ENCODE results near the gene ADARB2. TPM values are rescaled to one million over a fixed set of nuclear protein-coding genes. Genes with fewer than 3 reads are reported as not detected.

ADARB2 gene
- total and polyA plus RNA-seq, 10 of the 15 experiments (the other 5 are each of a cell fraction or from before 2014, with no cell fraction given) = 0.02 to 4.1 (median 0.76) TPM

DNA sequence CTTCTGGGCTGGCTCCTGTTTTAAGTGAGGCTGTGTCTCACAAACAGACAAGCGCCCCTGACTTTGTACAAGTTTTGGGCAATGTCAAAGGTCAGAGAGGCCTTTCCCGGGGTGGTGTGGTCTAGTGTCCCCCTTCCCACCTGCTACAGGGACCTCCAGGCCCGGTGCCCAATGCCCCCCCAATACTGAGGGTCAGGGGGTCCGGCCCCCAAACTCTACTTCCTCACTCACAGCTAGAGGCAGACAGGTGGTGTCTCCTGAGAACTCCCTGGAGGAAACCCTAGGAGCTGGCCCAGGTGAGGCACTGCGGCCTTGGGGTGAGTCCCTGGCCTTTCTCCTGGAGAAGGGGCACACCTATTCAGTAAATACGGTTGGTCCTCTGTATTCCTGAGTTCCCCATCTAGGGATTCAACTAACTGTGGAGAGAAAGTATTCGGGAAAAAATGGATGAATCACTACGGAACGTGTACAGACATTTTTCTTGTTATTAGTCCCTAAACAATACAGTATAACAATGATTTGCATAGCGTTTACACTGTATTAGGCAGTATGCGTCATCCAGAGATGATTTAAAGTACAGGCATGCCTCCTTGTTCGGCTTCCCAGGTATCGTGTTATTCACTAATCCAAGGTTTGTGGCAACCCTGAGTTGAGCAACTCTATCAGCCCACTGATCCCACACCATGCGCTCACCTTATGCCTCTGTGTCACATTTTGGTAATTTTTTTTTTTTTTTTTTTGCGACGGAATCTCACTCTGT is 373.0 kb downstream of the ADARB2 start:
- Histone ChIP-seq H3K36me3 (ENCODE audit: control insufficient read depth in 2 of 2, insufficient read depth in 2 of 2, low read length in 1 of 2) (no peaks in the 10 kb centered on the region), H3K27me3 (replicated peaks in 1 of 2; ENCODE audit: control insufficient read depth in 2 of 2, insufficient read depth in 2 of 2, low read length in 1 of 2) (no peaks in the 10 kb centered on the region), H3K4me3 (no peak overlapping the region), H2AFZ (ENCODE audit: control insufficient read depth, low read depth, low read length) (no peak overlapping the region), H3K9me3 (replicated peaks; ENCODE audit: control insufficient read depth, insufficient read depth, low read length) (no peaks in the 10 kb centered on the region), H3K9ac (ENCODE audit: control insufficient read depth, insufficient read depth, low read length) (no peak overlapping the region), H4K20me1 (ENCODE audit: control insufficient read depth, insufficient read depth) (no peaks in the 10 kb centered on the region), H3K4me1 (ENCODE audit: control insufficient read depth, insufficient read depth, low read length) (no peaks in the 10 kb centered on the region; the same call in 1 of the 2 replicates), H3K4me2 (ENCODE audit: control insufficient read depth, insufficient read depth) (no peak overlapping the region), H3K79me2 (ENCODE audit: control insufficient read depth, insufficient read depth, low read length) (no peaks in the 10 kb centered on the region), H3K27ac (ENCODE audit: control insufficient read depth, insufficient read depth) (no peak overlapping the region)
- ATAC-seq (no peak), DNase-seq (ENCODE audit: low read depth, low spot score) (no peak), FAIRE-seq (no peak)
- RAD21 ChIA-PET (ENCODE audit: unreplicated experiment) = no interaction called here
- SMC1A ChIA-PET (ENCODE audit: uncharacterized antibody, unreplicated experiment) = no interaction called here
- POLR2A ChIA-PET = no interaction called here
- intact Hi-C loops (cut with micrococcal nuclease; ENCODE audit: unreplicated experiment) = no loop called here
- in situ Hi-C loops (cut with MboI) = no loop called here
- BruUV-seq (replicated peaks) = no TSS peak
- CTCF ChIA-PET = no interaction called here
- 53% methylated on average over 13 of the region's 16 CpGs for WGBS (ENCODE audit: insufficient coverage, insufficient replicate concordance, low lambda C conversion rate, missing lambda C conversion rate)
- TF ChIP-seq, protein P1, sequence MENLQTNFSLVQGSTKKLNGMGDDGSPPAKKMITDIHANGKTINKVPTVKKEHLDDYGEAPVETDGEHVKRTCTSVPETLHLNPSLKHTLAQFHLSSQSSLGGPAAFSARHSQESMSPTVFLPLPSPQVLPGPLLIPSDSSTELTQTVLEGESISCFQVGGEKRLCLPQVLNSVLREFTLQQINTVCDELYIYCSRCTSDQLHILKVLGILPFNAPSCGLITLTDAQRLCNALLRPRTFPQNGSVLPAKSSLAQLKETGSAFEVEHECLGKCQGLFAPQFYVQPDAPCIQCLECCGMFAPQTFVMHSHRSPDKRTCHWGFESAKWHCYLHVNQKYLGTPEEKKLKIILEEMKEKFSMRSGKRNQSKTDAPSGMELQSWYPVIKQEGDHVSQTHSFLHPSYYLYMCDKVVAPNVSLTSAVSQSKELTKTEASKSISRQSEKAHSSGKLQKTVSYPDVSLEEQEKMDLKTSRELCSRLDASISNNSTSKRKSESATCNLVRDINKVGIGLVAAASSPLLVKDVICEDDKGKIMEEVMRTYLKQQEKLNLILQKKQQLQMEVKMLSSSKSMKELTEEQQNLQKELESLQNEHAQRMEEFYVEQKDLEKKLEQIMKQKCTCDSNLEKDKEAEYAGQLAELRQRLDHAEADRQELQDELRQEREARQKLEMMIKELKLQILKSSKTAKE (IDR thresholded peaks at IDR 0.05; ENCODE audit: low read depth, poor library complexity, severe bottlenecking) = no peak
- TF ChIP-seq, protein P2, sequence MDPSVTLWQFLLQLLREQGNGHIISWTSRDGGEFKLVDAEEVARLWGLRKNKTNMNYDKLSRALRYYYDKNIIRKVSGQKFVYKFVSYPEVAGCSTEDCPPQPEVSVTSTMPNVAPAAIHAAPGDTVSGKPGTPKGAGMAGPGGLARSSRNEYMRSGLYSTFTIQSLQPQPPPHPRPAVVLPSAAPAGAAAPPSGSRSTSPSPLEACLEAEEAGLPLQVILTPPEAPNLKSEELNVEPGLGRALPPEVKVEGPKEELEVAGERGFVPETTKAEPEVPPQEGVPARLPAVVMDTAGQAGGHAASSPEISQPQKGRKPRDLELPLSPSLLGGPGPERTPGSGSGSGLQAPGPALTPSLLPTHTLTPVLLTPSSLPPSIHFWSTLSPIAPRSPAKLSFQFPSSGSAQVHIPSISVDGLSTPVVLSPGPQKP (IDR thresholded peaks at IDR 0.05; ENCODE audit: low read depth, low read length) = no peak
- no peak for TF ChIP-seq TCF3 (IDR thresholded peaks at IDR 0.05; ENCODE audit: borderline replicate concordance, insufficient read depth, low read depth, low read length)
- TF ChIP-seq MEF2A (IDR thresholded peaks at IDR 0.05; ENCODE audit: insufficient read depth, low read depth, low read length) = no peak
- TF ChIP-seq CBX3 (IDR thresholded peaks at IDR 0.05; ENCODE audit: borderline replicate concordance, low read depth) = no peak
- no peak for TF ChIP-seq CHD1 (IDR thresholded peaks at IDR 0.05; ENCODE audit: low read depth, low read length)
- TF ChIP-seq SIN3A (IDR thresholded peaks at IDR 0.05; ENCODE audit: low read depth, low read length) = no peak
- TF ChIP-seq POLR2AphosphoS2 (IDR thresholded peaks at IDR 0.05; ENCODE audit: low read depth, low read length) = no peak
- TF ChIP-seq, protein P3, sequence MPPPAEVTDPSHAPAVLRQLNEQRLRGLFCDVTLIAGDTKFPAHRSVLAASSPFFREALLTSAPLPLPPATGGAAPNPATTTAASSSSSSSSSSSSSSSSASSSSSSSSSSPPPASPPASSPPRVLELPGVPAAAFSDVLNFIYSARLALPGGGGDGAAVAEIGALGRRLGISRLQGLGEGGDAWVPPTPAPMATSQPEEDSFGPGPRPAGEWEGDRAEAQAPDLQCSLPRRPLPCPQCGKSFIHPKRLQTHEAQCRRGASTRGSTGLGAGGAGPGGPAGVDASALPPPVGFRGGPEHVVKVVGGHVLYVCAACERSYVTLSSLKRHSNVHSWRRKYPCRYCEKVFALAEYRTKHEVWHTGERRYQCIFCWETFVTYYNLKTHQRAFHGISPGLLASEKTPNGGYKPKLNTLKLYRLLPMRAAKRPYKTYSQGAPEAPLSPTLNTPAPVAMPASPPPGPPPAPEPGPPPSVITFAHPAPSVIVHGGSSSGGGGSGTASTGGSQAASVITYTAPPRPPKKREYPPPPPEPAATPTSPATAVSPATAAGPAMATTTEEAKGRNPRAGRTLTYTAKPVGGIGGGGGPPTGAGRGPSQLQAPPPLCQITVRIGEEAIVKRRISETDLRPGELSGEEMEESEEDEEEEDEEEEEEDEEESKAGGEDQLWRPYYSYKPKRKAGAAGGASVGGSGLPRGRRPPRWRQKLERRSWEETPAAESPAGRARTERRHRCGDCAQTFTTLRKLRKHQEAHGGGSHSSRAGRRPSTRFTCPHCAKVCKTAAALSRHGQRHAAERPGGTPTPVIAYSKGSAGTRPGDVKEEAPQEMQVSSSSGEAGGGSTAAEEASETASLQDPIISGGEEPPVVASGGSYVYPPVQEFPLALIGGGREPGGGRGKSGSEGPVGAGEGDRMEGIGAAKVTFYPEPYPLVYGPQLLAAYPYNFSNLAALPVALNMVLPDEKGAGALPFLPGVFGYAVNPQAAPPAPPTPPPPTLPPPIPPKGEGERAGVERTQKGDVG (CRISPR knock-in tag; IDR thresholded peaks at IDR 0.05) = no peak
- no peak for TF ChIP-seq ASH2L (IDR thresholded peaks at IDR 0.05; ENCODE audit: borderline replicate concordance, low read depth)
- no peak for TF ChIP-seq RCOR1 (conservative IDR thresholded peaks at IDR 0.05; ENCODE audit: low read depth, low read length)
- TF ChIP-seq RAD21 (IDR thresholded peaks at IDR 0.05; ENCODE audit: insufficient read depth, low read depth, low read length) = no peak
- TF ChIP-seq BRCA1 (IDR thresholded peaks at IDR 0.05; ENCODE audit: low read depth, low read length) = no peak
- TF ChIP-seq NR2F1 (conservative IDR thresholded peaks at IDR 0.05) = no peak
- TF ChIP-seq NFIC (IDR thresholded peaks at IDR 0.05; ENCODE audit: low read depth, low read length) = no peak
- no peak for TF ChIP-seq POLR2A (IDR thresholded peaks at IDR 0.05; ENCODE audit: low read depth, low read length)
- TF ChIP-seq STAT1 (conservative IDR thresholded peaks at IDR 0.05) = no peak

Data from GM12878 (cell line).